ENCODE results near the gene SLC9A3. TPM values are rescaled to one million over a fixed set of nuclear protein-coding genes. Genes with fewer than 3 reads are reported as not detected.
"Not testable (repeated sequence)": the region's sequence is repeated elsewhere in the genome, so short reads cannot be mapped to it uniquely, and the experiment has no call there.

Gene SLC9A3
- total and polyA plus RNA-seq, 7 donors: 0.81 to 1.7 (median 1.2) TPM

- TF ChIP-seq CTCF (IDR thresholded peaks at IDR 0.05): no peak
- ATAC-seq (no peak), DNase-seq (no peak)
- intact Hi-C loops (cut with DNase I): no loop called here
- H3K27ac ChIP-seq: no peak overlapping the region
- WGBS, 3 donors: 67 to 73% (median 71%) methylated on average over 46 to 48 of the region's 48 CpGs
- H3K4me1 ChIP-seq: no peaks in the 10 kb centered on the region
- no peaks in the 10 kb centered on the region for H3K36me3 ChIP-seq (ENCODE audit: insufficient read depth in 1 of 2, low read depth in 1 of 2)
- peaks cover 0 to 75% (median 13%) of the 10 kb centered on the region in 3 donors for H3K27me3 ChIP-seq (ENCODE audit: insufficient read depth in 3 of 3, low read length in 2 of 3)
- H3K4me3 ChIP-seq: no peak overlapping the region
- H3K9me3 ChIP-seq: no peaks in the 10 kb centered on the region
These were observed 33.8 kb downstream of the SLC9A3 start for GRCh38 chr5:490116-491106.

- Histone ChIP-seq H3K27ac (no peak overlapping the region), H3K27me3 (ENCODE audit: insufficient read depth in 3 of 3, low read length in 2 of 3) (peaks cover 0 to 79% (median 13%) of the 10 kb centered on the region in 3 donors), H3K9me3 (no peaks in the 10 kb centered on the region), H3K4me1 (no peaks in the 10 kb centered on the region), H3K4me3 (no peak overlapping the region), H3K36me3 (ENCODE audit: insufficient read depth in 1 of 2, low read depth in 1 of 2) (no peaks in the 10 kb centered on the region)
- TF ChIP-seq CTCF (IDR thresholded peaks at IDR 0.05): no peak
- no peak for ATAC-seq
- intact Hi-C loops (cut with DNase I): no loop called here
- no peak for DNase-seq
- WGBS, 3 donors: 30 to 34% (median 30%) methylated on average over 20 to 21 of the region's 21 CpGs
These were observed 34.6 kb downstream of the SLC9A3 start for GRCh38 chr5:489689-490080.

- 42 to 49% (median 45%) methylated on average over 34 to 40 of the region's 40 CpGs for WGBS, 3 donors
- peaks cover 0 to 77% (median 13%) of the 10 kb centered on the region in 3 donors for H3K27me3 ChIP-seq (ENCODE audit: insufficient read depth in 3 of 3, low read length in 2 of 3)
- H3K9me3 ChIP-seq: no peaks in the 10 kb centered on the region
- intact Hi-C loops (cut with DNase I): no loop called here
- no peak for TF ChIP-seq CTCF (IDR thresholded peaks at IDR 0.05)
- H3K36me3 ChIP-seq (ENCODE audit: insufficient read depth in 1 of 2, low read depth in 1 of 2): no peaks in the 10 kb centered on the region
- no peaks in the 10 kb centered on the region for H3K4me1 ChIP-seq
- H3K4me3 ChIP-seq: no peak overlapping the region
- ATAC-seq (no peak), DNase-seq (no peak)
- H3K27ac ChIP-seq: no peak overlapping the region
These were observed 35.2 kb downstream of the SLC9A3 start for GRCh38 chr5:488744-489688.

GRCh38 chr5:488241-488640 lies 36.0 kb downstream of the SLC9A3 start:
- DNase-seq (no peak), ATAC-seq (no peak)
- Histone ChIP-seq H3K27ac (no peak overlapping the region), H3K9me3 (no peaks in the 10 kb centered on the region), H3K27me3 (ENCODE audit: insufficient read depth in 3 of 3, low read length in 2 of 3) (peaks cover 0 to 79% (median 13%) of the 10 kb centered on the region in 3 donors), H3K4me1 (no peaks in the 10 kb centered on the region), H3K4me3 (no peak overlapping the region), H3K36me3 (ENCODE audit: insufficient read depth in 1 of 2, low read depth in 1 of 2) (no peaks in the 10 kb centered on the region)
- WGBS, 3 donors: 85 to 87% (median 86%) methylated on average over 33 of the region's 33 CpGs
- TF ChIP-seq CTCF (IDR thresholded peaks at IDR 0.05): no peak
- intact Hi-C loops (cut with DNase I): no loop called here

GRCh38 chr5:486597-486996 lies 37.7 kb downstream of the SLC9A3 start:
- H3K4me1 ChIP-seq; DNase-seq; H3K4me3 ChIP-seq; H3K27ac ChIP-seq; H3K9me3 ChIP-seq; ATAC-seq; H3K36me3 ChIP-seq (ENCODE audit: insufficient read depth in 1 of 2, low read depth in 1 of 2); intact Hi-C loops (cut with DNase I): not testable (repeated sequence)
- 87 to 90% (median 88%) methylated on average over 16 to 18 of the region's 22 CpGs for WGBS, 3 donors
- peaks cover 0 to 79% (median 13%) of the 10 kb centered on the region in 3 donors for H3K27me3 ChIP-seq (ENCODE audit: insufficient read depth in 3 of 3, low read length in 2 of 3)

Data from psoas muscle (tissue), 8 donors.